HG03439 (cell line): ENCODE measurements around the gene C1orf50.
"Not testable (repeated sequence)": the region's sequence is repeated elsewhere in the genome, so short reads cannot be mapped to it uniquely, and the experiment has no call there.

Experiments
- ATAC-seq: cut with Tn5 transposase; IDR thresholded peaks from one replicate; pipeline ENCODE4 v1.9.1; 2021; ENCODE audit warnings: mild to moderate bottlenecking, moderate library complexity; ENCODE audit not compliant: unreplicated experiment

The C1orf50 gene

DNA sequence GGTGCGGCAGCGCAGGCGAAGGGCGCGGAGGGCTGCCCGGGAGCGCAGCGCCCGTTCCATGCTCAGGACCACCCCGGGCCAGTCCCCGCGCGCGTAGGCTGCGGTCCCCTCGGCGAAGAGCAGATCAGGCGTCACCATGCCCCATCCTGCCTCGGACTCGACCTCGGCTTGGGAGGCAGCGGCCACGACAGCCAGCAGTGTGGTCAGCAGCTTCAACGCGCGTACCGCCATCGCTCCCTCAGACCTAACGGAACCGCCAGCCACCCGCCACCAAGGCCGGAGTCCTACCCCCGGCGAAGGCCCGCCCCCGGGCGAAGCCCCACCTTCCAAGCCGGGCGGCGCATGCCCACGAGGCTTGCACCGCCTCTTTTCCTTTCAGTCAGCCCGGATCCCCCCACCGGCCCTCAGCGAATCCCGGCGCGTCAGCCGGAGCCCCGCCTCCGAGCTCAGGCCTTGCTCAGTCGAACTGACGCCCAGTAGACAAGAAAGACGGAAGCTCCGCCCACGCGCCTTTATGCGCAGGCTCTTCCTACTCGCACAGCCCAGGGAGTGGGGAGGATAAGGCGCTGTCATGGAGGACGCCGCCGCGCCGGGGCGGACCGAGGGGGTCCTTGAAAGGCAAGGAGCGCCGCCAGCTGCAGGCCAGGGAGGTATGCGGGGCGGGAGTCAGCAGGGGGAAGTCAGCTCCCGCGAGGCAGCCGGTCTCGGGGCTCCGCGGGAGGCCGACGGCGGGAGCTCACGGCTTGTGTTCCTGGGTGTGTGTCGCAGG is at the start of gene C1orf50, which contains the start of gene P3H1:
TSS of gene C1orf50 (plus strand) at position 509 of the 769 bp plus-strand sequence. CDS start at position 572, 63 bp downstream.
TSS of gene P3H1 (minus strand) at position 288 of the 769 bp plus-strand sequence. CDS start at position 231, 57 bp downstream.
- ATAC-seq, result peak; percentile 87

- no peak for ATAC-seq
Observed at GRCh38 chr1:42720868-42721267, 46.2 kb upstream of the C1orf50 start.

- ATAC-seq, result no peak
Observed at GRCh38 chr1:42721926-42722325, 45.1 kb upstream of the C1orf50 start.

DNA sequence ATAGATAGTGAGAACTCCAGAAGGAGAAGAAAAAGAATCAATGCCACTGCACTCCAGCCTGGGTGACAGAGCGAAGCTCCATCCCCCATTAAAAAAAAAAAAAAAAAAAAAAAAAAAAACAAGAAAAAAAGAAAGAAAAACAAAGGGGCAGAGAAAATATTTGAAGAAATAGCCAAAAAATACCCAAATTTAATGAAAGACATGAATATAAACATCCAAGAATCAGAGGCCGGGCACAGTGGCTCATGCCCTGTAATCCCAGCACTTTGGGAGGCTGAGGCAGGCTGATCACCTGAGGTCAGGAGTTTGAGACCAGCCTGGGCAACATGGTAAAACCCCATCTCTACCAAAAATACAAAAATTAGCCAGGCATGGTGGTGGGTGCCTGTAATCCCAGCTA is 44.6 kb upstream of the C1orf50 start:
- not testable (repeated sequence) for ATAC-seq

- no peak for ATAC-seq
Observed at GRCh38 chr1:42723511-42723910, 43.5 kb upstream of the C1orf50 start.

DNA sequence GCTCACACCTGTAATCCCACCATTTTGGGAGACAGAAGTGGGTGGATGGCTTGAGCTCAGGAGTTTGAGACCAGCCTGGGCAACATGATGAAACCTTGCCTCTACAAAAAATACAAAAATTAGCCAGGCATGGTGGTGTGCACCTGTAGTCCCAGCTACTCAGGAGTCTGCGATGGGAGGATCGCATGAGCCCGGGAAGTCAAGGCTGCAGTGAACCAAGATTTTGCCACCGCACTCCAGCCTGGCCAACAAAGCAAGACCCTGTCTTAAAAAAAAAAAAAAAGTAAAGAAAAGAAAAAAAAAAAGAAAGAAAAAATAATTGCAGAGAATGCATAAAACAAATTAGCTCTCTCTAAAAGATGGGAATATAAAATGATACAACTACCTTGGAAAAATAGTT is 41.2 kb upstream of the C1orf50 start:
- not testable (repeated sequence) for ATAC-seq

DNA sequence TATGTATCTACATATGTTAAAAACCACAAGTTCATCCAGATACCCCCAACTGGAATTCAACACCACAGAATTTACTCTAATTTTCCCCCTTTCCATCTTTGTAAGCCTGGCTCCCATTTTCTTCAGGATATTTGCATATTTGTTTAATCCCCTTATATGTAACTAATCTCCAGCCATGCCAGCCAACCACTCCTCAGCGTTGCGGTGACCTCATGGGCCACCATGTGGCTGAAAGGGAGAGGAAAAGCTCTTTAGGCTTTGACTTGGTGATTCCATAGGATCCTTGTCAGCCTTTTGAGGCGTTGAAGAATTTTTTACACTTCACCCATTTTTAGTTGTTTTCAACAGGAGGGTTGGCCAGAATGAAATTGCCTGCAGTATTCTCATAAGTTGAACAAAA is 37.0 kb upstream of the C1orf50 start:
- ATAC-seq, result no peak

DNA sequence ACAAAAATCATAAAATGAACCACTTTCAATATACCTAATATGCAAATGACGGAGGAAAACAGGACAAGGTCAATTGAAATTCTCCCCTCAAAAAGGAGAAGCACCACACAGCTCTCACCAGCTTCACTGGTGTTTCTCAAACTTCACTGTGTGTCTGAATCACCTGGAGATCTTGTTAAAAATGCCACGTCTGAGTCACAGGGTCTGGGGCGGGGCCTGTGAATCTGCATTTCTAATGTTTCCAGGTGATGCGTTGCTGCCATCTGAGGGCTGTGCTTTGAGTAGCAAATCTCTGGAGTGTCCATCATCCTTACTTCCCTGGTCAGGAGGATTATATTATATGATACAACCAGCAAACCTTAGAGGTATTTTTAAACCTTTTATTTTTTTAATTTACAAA is 36.1 kb upstream of the C1orf50 start:
- no peak for ATAC-seq

DNA sequence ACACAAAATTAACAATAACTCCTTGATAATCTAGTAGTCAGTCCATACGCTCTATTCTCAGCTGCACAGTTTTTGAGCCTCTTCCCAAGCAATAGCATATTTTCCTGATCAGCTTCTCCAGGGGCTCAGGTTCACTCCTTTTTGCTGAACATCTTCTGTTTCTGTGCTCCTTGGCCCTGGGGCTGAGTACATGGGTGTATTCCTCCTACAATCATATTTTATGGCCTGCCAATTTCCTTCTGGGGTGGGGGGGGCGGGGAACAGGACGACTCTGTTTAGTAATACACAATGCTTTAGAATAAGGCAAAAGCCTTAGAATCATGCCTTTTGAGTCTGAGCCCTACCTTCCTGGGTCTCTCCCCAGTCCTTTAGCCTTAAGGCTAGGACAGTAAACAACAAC is 35.5 kb upstream of the C1orf50 start:
- no peak for ATAC-seq

- no peak for ATAC-seq
Observed at GRCh38 chr1:42732126-42732680, 34.8 kb upstream of the C1orf50 start.

GRCh38 chr1:42733415-42734200 is 33.4 kb upstream of the C1orf50 start:
- ATAC-seq, result no peak

GRCh38 chr1:42734201-42735035 is 32.6 kb upstream of the C1orf50 start:
- no peak for ATAC-seq

DNA sequence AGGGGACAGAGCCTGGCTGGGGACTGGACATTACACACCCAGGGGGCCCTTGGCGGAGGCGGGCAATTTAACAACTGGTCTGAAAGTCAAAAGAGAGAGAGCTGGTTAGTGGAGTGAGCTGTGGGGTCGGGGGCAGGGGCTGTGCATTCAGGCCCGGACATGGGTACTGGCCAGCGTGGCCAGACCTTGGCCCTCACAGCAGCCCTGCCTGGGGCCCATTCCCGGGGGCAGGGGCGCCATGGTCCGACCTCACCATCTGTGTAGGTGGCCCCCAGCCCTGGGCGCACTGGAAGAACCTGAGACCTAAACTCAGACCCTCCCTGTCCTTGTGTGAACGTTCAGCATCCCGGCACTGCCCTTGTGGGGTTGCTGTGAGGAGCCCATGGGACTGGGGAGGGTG is 32.0 kb upstream of the C1orf50 start:
- ATAC-seq, result no peak

- no peak for ATAC-seq
Observed at GRCh38 chr1:42735477-42736105, 31.5 kb upstream of the C1orf50 start.

DNA sequence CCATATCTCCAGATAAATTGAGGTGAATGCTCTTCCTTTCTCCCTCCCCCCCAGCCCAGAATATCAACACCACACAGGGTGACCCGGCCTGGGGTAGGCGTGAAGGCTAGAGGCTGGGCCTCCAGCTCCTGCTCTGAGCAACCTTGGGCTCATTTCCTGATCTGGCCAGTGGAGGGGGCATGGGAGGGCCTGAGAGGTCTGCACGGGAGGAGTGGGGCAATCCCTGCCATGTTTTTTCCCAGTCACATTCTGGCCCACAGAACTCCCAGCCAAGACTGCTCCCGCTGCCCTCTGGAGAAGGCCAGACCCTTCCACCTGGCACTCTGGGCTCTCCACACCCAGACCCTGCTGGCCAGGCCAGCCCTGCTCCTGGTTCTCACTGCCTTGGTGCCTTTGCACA is 30.9 kb upstream of the C1orf50 start:
- ATAC-seq, result no peak

- ATAC-seq, result no peak
Observed at GRCh38 chr1:42736571-42737200, 30.4 kb upstream of the C1orf50 start.

DNA sequence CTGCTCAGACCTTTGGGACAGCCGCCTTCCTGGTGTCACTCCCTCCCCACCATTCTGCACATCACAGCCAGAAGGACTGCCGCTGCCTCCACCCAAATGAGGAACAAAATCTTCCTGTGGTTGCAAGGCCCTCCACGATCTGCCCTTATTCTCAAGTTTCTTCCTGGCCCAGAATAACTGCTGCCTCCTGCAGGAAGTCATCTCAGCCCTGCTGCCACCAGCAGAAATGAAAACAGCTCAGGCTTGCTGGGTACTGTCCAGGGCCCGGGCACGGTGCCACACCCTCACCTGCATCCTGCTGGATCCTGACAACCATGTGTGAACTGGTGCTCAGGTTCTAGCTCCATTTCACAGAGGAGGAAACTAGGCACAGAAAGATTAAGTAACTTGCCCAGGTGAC is 29.8 kb upstream of the C1orf50 start:
- no peak for ATAC-seq

DNA sequence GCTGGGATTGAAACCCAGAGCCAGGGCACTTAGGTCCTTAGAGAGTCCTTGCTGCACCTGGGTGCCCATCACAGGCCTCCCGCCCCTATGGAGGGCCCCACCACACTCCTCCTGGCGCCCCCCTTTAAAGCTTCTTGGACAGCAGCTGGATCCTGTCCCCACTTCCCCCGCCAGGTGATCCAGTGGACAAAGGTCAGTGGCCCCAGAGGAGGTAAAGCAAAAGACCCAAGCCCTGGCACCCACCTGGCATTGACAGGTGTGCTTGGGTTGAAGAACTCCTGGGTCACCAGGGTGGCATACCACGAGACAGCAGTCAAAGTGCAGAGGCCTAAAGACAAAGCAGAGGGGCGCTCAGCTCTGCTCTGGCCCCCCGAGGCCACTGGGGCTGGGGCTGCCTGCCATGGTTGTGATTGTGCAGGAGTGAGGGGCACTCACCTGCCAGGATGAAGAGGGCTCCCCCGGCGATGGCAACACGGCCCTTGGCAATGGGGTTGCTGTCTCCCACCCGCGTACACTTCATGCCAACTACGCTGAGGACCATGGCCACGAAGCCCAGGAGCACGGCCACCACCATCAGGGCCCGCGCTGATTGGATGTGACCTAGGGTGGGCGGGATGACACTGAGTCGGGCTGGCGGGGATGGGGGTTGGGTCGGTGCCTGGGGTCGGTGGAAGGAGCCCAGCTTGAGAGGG is 28.9 kb upstream of the C1orf50 start:
- no peak for ATAC-seq

GRCh38 chr1:42738678-42739226 is 28.3 kb upstream of the C1orf50 start:
- no peak for ATAC-seq
